ENCODE data around the gene CLDN25. TPM values are rescaled to one million over a fixed set of nuclear protein-coding genes. Genes with fewer than 3 reads are reported as not detected.
"Not testable (repeated sequence)": the region's sequence is repeated elsewhere in the genome, so short reads cannot be mapped to it uniquely, and the experiment has no call there.

The CLDN25 gene
- total and polyA plus RNA-seq, 7 experiments from 2014 or later = not detected

DNA sequence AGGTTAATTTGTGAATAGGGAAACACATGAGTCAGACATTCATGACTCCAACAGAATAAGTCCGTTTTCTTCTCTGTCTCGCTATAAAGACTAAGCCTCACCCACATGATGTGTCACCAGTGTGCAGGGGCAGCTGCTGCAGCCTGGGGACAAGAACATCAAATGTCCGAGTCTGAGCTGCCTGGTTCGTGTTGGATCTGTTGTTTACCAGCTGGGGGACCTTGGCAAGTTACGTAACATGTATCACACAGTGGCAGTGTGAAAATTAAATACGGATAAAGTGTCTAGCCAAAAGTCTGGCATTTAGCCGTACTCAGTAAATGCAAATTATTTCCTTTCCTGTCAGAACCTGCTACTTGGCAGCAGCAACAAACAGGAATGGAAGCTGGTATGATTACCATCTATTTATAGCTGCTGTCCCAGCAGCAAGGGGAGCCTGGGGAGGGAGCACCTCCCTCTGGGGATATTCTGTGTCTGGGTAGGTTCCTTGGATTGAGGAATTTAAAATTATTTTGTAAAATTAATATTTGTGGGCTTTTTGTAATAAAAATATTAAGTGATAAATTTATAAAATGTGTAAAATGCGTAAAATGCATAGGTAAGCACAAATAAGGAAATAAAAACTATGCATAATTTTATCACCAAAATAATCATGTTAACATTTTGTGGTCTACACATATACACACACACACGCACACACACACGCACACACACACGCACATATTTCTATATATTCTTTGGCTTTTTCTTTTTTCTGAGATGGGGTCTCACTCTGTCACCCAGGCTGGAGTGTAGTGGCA, 1.3 kb upstream of the CLDN25 start:
- Mint-ChIP-seq H3K36me3 (peaks cover 0 to 5% (median 0%) of the 10 kb centered on the region in 5 donors), H3K27me3 (peaks cover 0 to 30% (median 15%) of the 10 kb centered on the region in 5 donors), H3K4me1 (peaks cover 3 to 12% (median 10%) of the 10 kb centered on the region in 7 donors), H3K27ac (no peak overlapping the region), H3K9me3 (no peaks in the 10 kb centered on the region), H3K4me3 (no peak overlapping the region)
- ChIA-PET POLR2A (no interaction called here), CTCF (no interaction called here)
- Histone ChIP-seq H3K4me3 (ENCODE audit: low read length) (no peak overlapping the region), H3K27ac (ENCODE audit: low read depth, low read length) (no peak overlapping the region), H3K27me3 (ENCODE audit: control insufficient read depth in 2 of 2, insufficient read depth in 2 of 2, low read length in 2 of 2) (no peaks in the 10 kb centered on the region), H3K4me1 (ENCODE audit: control insufficient read depth in 2 of 2, insufficient read depth in 2 of 2, low read length in 2 of 2) (no peaks in the 10 kb centered on the region), H3K36me3 (ENCODE audit: control insufficient read depth in 2 of 3, insufficient read depth in 3 of 3, low read length in 3 of 3) (peaks cover 0 to 3% (median 0%) of the 10 kb centered on the region in 3 experiments), H3K9me3 (ENCODE audit: control insufficient read depth in 2 of 3, low read length in 3 of 3) (no peaks in the 10 kb centered on the region)
- DNase-seq (no peak), ATAC-seq (no peak)
- intact Hi-C loops (cut with micrococcal nuclease) = loop anchor here (10.0 kb wide), 3 partner anchors 386 to 1554 kb away; partner anchors contain the start of gene PTS (in 1 of the 2)

DNA sequence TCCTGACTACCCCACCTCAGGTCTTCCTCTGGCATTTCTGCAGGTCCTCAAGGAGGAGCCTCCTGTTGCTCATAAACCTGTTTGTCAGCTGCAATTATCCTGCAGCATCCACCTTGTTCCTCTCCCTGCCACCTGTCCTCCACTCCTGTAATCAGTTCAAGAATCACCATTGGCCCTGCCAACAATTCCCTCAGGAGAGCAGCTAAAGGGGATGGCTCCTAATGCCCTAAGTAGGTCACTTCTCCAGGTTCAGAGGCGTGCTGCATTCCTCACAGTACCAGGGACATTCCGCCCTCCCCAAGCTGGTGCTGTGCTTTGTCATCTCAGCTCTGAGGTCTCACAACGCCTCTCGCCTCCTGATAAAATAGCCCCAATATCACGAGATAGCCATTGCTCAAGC, 2.1 kb downstream of the CLDN25 start:
- Mint-ChIP-seq H3K27me3 (peaks cover 0 to 36% (median 18%) of the 10 kb centered on the region in 5 donors), H3K36me3 (peaks cover 0 to 5% (median 0%) of the 10 kb centered on the region in 5 donors), H3K9me3 (no peaks in the 10 kb centered on the region), H3K4me1 (peaks cover 0 to 2% (median 0%) of the 10 kb centered on the region in 7 donors), H3K4me3 (no peak overlapping the region), H3K27ac (no peak overlapping the region)
- no peaks in the 10 kb centered on the region for H3K9me3 ChIP-seq (ENCODE audit: control insufficient read depth in 2 of 3, low read length in 3 of 3)
- DNase-seq = no peak
- no peak overlapping the region for H3K27ac ChIP-seq (ENCODE audit: low read depth, low read length)
- H3K36me3 ChIP-seq (ENCODE audit: control insufficient read depth in 2 of 3, insufficient read depth in 3 of 3, low read length in 3 of 3) = no peaks in the 10 kb centered on the region
- intact Hi-C loops (cut with micrococcal nuclease) = no loop called here
- ChIA-PET POLR2A (no interaction called here), CTCF (no interaction called here)
- H3K4me3 ChIP-seq (ENCODE audit: low read length) = no peak overlapping the region
- no peak for ATAC-seq
- H3K4me1 ChIP-seq (ENCODE audit: control insufficient read depth in 2 of 2, insufficient read depth in 2 of 2, low read length in 2 of 2) = no peaks in the 10 kb centered on the region
- no peaks in the 10 kb centered on the region for H3K27me3 ChIP-seq (ENCODE audit: control insufficient read depth in 2 of 2, insufficient read depth in 2 of 2, low read length in 2 of 2)

DNA sequence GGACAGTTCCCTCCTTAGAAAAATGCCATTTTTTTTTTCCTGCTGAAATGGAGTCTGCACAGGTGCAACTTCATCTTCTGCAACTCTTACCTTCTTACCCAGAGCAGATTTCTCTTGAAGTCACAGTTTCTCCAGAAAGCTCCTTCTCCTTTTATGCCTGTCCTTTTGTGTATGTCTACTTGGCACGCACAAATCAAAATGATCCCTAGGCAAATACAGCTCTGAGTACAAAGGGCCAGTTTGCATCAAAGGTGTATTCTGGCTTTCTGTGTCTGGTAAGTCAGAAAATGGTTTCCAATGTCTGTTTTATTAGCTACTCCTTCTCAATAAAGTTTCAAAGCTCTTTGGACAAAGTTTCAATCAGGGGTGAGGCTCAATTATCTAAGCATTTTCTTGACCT, 2.5 kb downstream of the CLDN25 start:
- Mint-ChIP-seq H3K4me1 (peaks cover 0 to 2% (median 0%) of the 10 kb centered on the region in 7 donors), H3K27ac (no peak overlapping the region), H3K36me3 (peaks cover 0 to 5% (median 0%) of the 10 kb centered on the region in 5 donors), H3K27me3 (peaks cover 4 to 36% (median 20%) of the 10 kb centered on the region in 5 donors), H3K9me3 (no peaks in the 10 kb centered on the region), H3K4me3 (no peak overlapping the region)
- no peak for ATAC-seq
- Histone ChIP-seq H3K4me3 (ENCODE audit: low read length) (no peak overlapping the region), H3K27ac (ENCODE audit: low read depth, low read length) (no peak overlapping the region), H3K4me1 (ENCODE audit: control insufficient read depth in 2 of 2, insufficient read depth in 2 of 2, low read length in 2 of 2) (no peaks in the 10 kb centered on the region), H3K9me3 (ENCODE audit: control insufficient read depth in 2 of 3, low read length in 3 of 3) (no peaks in the 10 kb centered on the region), H3K36me3 (ENCODE audit: control insufficient read depth in 2 of 3, insufficient read depth in 3 of 3, low read length in 3 of 3) (no peaks in the 10 kb centered on the region), H3K27me3 (ENCODE audit: control insufficient read depth in 2 of 2, insufficient read depth in 2 of 2, low read length in 2 of 2) (no peaks in the 10 kb centered on the region)
- intact Hi-C loops (cut with micrococcal nuclease) = no loop called here
- POLR2A ChIA-PET = no interaction called here
- no peak for DNase-seq
- CTCF ChIA-PET = no interaction called here

DNA sequence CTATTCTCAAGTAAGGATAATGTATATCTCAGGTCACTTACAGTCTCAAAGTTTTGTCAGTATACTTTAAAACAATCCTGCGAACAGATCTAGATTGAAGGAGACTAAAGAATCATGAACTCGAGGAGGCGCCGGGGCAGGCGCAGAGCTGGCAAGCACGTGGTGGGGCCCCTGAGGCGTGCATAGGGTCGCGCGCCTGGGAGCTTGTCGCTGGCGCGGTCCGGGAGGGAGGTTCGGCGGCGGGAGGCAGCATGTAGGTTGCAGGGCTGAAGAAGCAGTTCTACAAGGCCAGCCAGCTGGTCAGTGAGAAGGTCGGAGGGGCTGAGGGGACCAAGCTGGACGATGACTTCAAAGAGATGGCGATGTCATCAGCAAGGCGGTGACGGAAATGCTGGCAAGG, 9.4 kb downstream of the CLDN25 start:
- H3K27ac ChIP-seq (ENCODE audit: low read depth, low read length); H3K4me1 ChIP-seq (ENCODE audit: control insufficient read depth in 2 of 2, insufficient read depth in 2 of 2, low read length in 2 of 2); DNase-seq; H3K4me3 ChIP-seq (ENCODE audit: low read length); H3K27me3 ChIP-seq (ENCODE audit: control insufficient read depth in 2 of 2, insufficient read depth in 2 of 2, low read length in 2 of 2); H3K9me3 Mint-ChIP-seq; ATAC-seq; H3K36me3 Mint-ChIP-seq; H3K27ac Mint-ChIP-seq; H3K4me3 Mint-ChIP-seq; POLR2A ChIA-PET; intact Hi-C loops (cut with micrococcal nuclease); H3K9me3 ChIP-seq (ENCODE audit: control insufficient read depth in 2 of 3, low read length in 3 of 3); H3K4me1 Mint-ChIP-seq; H3K36me3 ChIP-seq (ENCODE audit: control insufficient read depth in 2 of 3, insufficient read depth in 3 of 3, low read length in 3 of 3): not testable (repeated sequence)
- peaks cover 9 to 15% (median 13%) of the 10 kb centered on the region in 5 donors for H3K27me3 Mint-ChIP-seq
- CTCF ChIA-PET = interaction anchor here (0.7 kb wide), 1 partner anchor 1200 kb away, joined by 4 read pairs; no protein-coding TSS in a partner anchor

DNA sequence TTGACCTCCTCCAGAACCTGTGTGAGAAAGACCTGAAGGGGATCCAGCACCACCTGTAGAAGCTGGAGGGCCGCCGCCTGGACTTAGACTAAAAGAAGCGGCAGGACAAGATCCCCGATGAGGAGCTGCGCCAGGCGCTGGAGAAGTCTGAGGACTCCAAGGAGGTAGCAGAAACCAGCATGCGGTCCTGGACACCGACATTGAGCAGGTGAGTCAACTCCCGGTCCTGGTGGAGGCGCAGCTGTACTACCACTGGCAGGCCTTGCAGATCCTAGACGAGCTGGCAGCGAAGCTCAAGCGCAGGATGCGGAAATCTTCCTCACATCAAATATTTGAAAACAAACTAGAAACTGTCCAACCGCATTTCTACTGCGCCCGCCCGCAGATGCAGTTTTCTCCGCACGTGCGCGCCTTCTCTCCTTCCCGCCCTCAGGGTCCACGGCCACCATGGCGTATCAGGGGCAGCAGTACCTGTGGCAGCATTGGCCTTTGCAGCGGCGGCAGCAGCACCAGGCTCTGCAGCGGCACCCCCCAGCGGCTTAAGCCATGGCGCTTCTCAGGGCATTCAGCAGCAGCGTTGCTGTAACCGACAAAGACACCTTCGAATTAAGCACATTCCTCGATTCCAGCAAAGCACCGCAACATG, 10.2 kb downstream of the CLDN25 start:
- no peak overlapping the region for H3K4me3 ChIP-seq (ENCODE audit: low read length)
- CTCF ChIA-PET = no interaction called here
- no peak overlapping the region for H3K27ac ChIP-seq (ENCODE audit: low read depth, low read length)

DNA sequence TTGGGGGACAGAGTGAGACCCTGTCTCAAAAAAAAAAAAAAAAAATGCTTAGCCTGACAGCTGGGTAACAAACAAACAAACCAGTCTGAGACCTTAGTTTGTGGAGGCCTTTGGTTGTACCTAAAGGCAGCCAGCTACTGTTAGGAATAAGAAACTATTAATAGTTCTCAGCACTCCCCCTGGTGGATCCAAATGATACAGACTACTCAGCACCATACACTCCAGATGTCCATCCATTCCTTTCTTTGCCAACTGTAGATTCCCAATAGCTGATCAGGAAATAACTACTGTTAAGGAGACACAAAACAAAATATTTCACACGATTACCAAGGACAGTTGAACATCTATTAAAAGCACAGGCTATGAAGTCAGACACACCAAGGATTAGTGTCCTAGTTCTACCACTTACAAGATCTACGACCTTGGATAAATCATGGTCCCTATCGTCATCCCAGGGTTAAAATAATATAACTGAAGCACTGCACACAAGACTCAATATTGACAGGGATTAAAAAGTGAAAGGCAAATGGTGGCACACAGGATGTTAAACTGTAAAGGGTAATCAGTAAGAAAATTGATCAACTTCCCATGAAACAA, 17.2 kb downstream of the CLDN25 start:
- Mint-ChIP-seq H3K27me3 (no peaks in the 10 kb centered on the region), H3K4me3 (no peak overlapping the region), H3K27ac (no peak overlapping the region), H3K4me1 (no peaks in the 10 kb centered on the region), H3K36me3 (peaks cover 0 to 25% (median 12%) of the 10 kb centered on the region in 5 donors), H3K9me3 (peaks cover 0 to 3% (median 0%) of the 10 kb centered on the region in 11 donors)
- H3K4me3 ChIP-seq (ENCODE audit: low read length) = no peak overlapping the region
- DNase-seq (peak in 4 of 9 donors; percentile 7 to 24 (median 14)), ATAC-seq (peak; percentile 75)
- no peaks in the 10 kb centered on the region for H3K9me3 ChIP-seq (ENCODE audit: control insufficient read depth in 2 of 3, low read length in 3 of 3)
- ChIA-PET CTCF (interaction anchor here (0.7 to 2.0 kb wide), 5 partner anchors 10 to 1571 kb away, joined by 3 to 8 read pairs (median 5); partner anchors contain the start of gene PTS), POLR2A (no interaction called here)
- intact Hi-C loops (cut with micrococcal nuclease) = loop anchor here (1.0 to 5.0 kb wide), 3 partner anchors 24 to 1579 kb away; partner anchors contain the start of gene ZW10 (in 1 of the 2)
- peaks cover 0 to 20% (median 0%) of the 10 kb centered on the region in 3 experiments for H3K36me3 ChIP-seq (ENCODE audit: control insufficient read depth in 2 of 3, insufficient read depth in 3 of 3, low read length in 3 of 3)
- H3K4me1 ChIP-seq (ENCODE audit: control insufficient read depth in 2 of 2, insufficient read depth in 2 of 2, low read length in 2 of 2) = no peaks in the 10 kb centered on the region
- no peaks in the 10 kb centered on the region for H3K27me3 ChIP-seq (ENCODE audit: control insufficient read depth in 2 of 2, insufficient read depth in 2 of 2, low read length in 2 of 2)
- no peak overlapping the region for H3K27ac ChIP-seq (ENCODE audit: low read depth, low read length)

More for the DNA sequence above, 10.2 kb downstream of the CLDN25 start:
- Histone ChIP-seq H3K36me3 (ENCODE audit: control insufficient read depth in 2 of 3, insufficient read depth in 3 of 3, low read length in 3 of 3) (no peaks in the 10 kb centered on the region), H3K9me3 (ENCODE audit: control insufficient read depth in 2 of 3, low read length in 3 of 3) (no peaks in the 10 kb centered on the region), H3K27me3 (ENCODE audit: control insufficient read depth in 2 of 2, insufficient read depth in 2 of 2, low read length in 2 of 2) (no peaks in the 10 kb centered on the region), H3K4me1 (ENCODE audit: control insufficient read depth in 2 of 2, insufficient read depth in 2 of 2, low read length in 2 of 2) (no peaks in the 10 kb centered on the region)
- POLR2A ChIA-PET = no interaction called here
- Mint-ChIP-seq H3K4me1 (no peaks in the 10 kb centered on the region), H3K36me3 (no peaks in the 10 kb centered on the region), H3K4me3 (no peak overlapping the region), H3K27ac (no peak overlapping the region), H3K9me3 (peaks cover 0 to 1% (median 0%) of the 10 kb centered on the region in 11 donors), H3K27me3 (peaks cover 4 to 13% (median 10%) of the 10 kb centered on the region in 5 donors)
- DNase-seq = no peak
- no peak for ATAC-seq
- intact Hi-C loops (cut with micrococcal nuclease) = no loop called here

Data from naive thymus-derived CD4-positive, alpha-beta T cell (primary cell).